ENCODE results near the gene ADISSP.

ADISSP gene

DNA sequence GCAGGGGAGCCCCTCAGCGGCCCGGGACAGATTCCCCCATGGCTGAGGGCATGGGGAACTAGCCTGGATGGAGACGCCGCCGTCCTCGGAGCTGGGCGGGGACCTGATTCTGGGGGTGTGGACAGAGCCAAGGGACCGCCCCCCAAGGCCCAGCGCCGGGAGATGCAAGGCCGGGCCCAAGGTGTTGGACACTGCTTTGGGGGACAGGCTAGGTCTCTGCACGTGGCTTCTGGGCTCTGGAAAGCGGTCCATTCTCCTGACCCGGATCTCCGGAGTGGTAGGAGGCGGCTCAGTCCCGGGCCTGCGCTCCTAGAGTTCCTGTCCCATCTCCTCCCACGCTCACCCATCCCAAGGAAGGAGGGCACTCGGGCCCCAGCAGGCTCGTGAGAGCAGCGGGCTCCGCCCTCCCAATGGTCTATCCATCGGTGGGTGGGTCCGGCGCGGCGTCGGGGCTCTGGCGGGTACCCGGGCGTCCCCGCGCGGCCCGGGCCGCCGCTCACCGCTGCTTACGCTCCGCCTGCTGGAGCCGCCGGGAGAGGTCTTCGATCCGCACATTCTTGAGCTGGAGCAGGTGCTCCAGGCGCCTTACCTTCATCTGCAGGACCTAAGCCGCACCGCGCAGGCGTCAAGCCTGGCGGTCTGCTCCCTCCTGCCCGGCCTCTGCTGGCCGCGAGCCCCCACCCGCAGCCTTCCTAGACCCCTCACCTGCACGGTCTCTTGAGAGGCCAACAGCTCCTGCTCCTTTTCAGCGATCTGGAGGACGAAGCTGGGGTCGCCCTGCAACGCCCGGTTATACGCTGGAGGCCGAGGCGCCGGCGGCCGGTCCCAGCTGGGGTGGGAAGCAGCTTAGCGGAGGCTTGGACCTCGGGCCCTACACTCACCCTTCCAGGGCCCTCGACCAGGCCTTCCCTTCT, 10.4 kb upstream of the ADISSP start:
- TF ChIP-seq CTCF (IDR thresholded peaks at IDR 0.05) = no peak
- DNase-seq = peak; percentile 68
- peaks cover 78% of the 10 kb centered on the region for H3K27me3 Mint-ChIP-seq (ENCODE audit: low read depth, poor library complexity)
- H3K4me1 Mint-ChIP-seq = peaks cover 26% of the 10 kb centered on the region
- no peaks in the 10 kb centered on the region for H3K36me3 Mint-ChIP-seq (ENCODE audit: low read depth)
- no peak overlapping the region for H3K27ac Mint-ChIP-seq
- peak overlapping the region; percentile 75 for H3K4me3 Mint-ChIP-seq
- no peaks in the 10 kb centered on the region for H3K9me3 Mint-ChIP-seq

DNA sequence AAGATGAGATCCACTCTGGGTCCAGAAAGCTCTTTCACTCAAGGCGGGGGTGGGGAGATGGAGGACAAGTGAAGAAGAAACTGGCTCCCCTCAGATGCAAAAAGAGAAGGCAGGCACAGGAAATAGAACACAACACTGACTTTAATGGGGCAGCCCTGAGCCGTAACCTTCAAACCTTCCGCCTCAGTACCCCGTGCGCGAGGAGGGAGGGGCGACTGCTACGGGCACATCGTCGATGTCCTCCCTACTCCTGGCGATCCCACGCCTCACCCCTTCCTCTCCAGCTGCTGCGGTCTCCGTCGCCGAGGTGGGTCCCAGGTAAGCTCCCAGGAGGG, 9.8 kb upstream of the ADISSP start:
- H3K27me3 Mint-ChIP-seq (ENCODE audit: low read depth, poor library complexity) = peaks cover 81% of the 10 kb centered on the region
- H3K27ac Mint-ChIP-seq = no peak overlapping the region
- no peaks in the 10 kb centered on the region for H3K36me3 Mint-ChIP-seq (ENCODE audit: low read depth)
- no peaks in the 10 kb centered on the region for H3K9me3 Mint-ChIP-seq
- no peak for DNase-seq
- H3K4me1 Mint-ChIP-seq = peaks cover 21% of the 10 kb centered on the region
- peak overlapping the region; percentile 74 for H3K4me3 Mint-ChIP-seq
- TF ChIP-seq CTCF (IDR thresholded peaks at IDR 0.05) = no peak

GRCh38 chr20:3775457-3776108, 8.0 kb upstream of the ADISSP start:
- TF ChIP-seq CTCF (IDR thresholded peaks at IDR 0.05) = no peak
- peaks cover 76% of the 10 kb centered on the region for H3K27me3 Mint-ChIP-seq (ENCODE audit: low read depth, poor library complexity)

GRCh38 chr20:3771552-3772058, 4.1 kb upstream of the ADISSP start:
- DNase-seq = no peak
- no peak overlapping the region for H3K4me3 Mint-ChIP-seq
- H3K9me3 Mint-ChIP-seq = no peaks in the 10 kb centered on the region
- TF ChIP-seq CTCF (IDR thresholded peaks at IDR 0.05) = no peak
- H3K27ac Mint-ChIP-seq = no peak overlapping the region
- no peaks in the 10 kb centered on the region for H3K36me3 Mint-ChIP-seq (ENCODE audit: low read depth)
- H3K27me3 Mint-ChIP-seq (ENCODE audit: low read depth, poor library complexity) = peaks cover 36% of the 10 kb centered on the region
- peaks cover 17% of the 10 kb centered on the region for H3K4me1 Mint-ChIP-seq

More at GRCh38 chr20:3775457-3776108, 8.0 kb upstream of the ADISSP start:
- Mint-ChIP-seq H3K27ac (no peak overlapping the region), H3K4me3 (no peak overlapping the region), H3K9me3 (no peaks in the 10 kb centered on the region), H3K4me1 (peaks cover 10% of the 10 kb centered on the region), H3K36me3 (ENCODE audit: low read depth) (no peaks in the 10 kb centered on the region)
- no peak for DNase-seq

GRCh38 chr20:3768342-3769130, 983 bp upstream of the ADISSP start:
- Mint-ChIP-seq H3K36me3 (ENCODE audit: low read depth) (no peaks in the 10 kb centered on the region), H3K27ac (peak overlapping the region; percentile 97), H3K9me3 (no peaks in the 10 kb centered on the region), H3K27me3 (ENCODE audit: low read depth, poor library complexity) (peaks cover 11% of the 10 kb centered on the region), H3K4me1 (peaks cover 44% of the 10 kb centered on the region), H3K4me3 (peak overlapping the region; percentile 83)
- peak; percentile 91 for DNase-seq
- TF ChIP-seq CTCF (IDR thresholded peaks at IDR 0.05) = peak; percentile 55
